Natural killer cell (primary cell): ENCODE measurements around the gene SELP. TPM values are rescaled to one million over a fixed set of nuclear protein-coding genes. Genes with fewer than 3 reads are reported as not detected.

Experiments
- ATAC-seq, 3 donors: fragments of 150-1000 bp in 2 of 3; fragments of 200-7000 bp in 1 of 3; cut with Tn5 transposase; 1 replicate in 1 of 3; 2 replicates in 2 of 3; pipeline ENCODE4 v1.10.0; 2021; ENCODE audit warnings: mild to moderate bottlenecking in 2 of 3, moderate library complexity in 2 of 3
- DNase-seq, 2 donors: peaks; one replicate each; pipeline versions ENCODE4 v3.0.0 to v3.0.0-alpha.2; 2013 to 2021; ENCODE audit warnings: mixed read lengths in 1 of 2
- H3K27ac ChIP-seq: one replicate; pipeline ENCODE4 v1.5.1; 2013; ENCODE audit warnings: mild to moderate bottlenecking, low read length
- H3K27me3 ChIP-seq: one replicate; pipeline ENCODE4 v1.6.1; 2013; ENCODE audit warnings: low read length; ENCODE audit not compliant: control insufficient read depth, insufficient read depth
- H3K36me3 ChIP-seq: one replicate; pipeline ENCODE4 v1.6.1; 2013; ENCODE audit warnings: low read length; ENCODE audit not compliant: control insufficient read depth, insufficient read depth
- H3K4me1 ChIP-seq: one replicate; pipeline ENCODE4 v1.6.1; 2013; ENCODE audit warnings: low read length; ENCODE audit not compliant: control insufficient read depth, insufficient read depth
- H3K4me3 ChIP-seq: one replicate; pipeline ENCODE4 v1.5.1; 2013; ENCODE audit warnings: low read length
- H3K9me3 ChIP-seq: one replicate; pipeline ENCODE4 v1.6.1; 2013; ENCODE audit warnings: low read length; ENCODE audit not compliant: control insufficient read depth, insufficient read depth
- H3K27ac Mint-ChIP-seq, 2 donors: one replicate each; pipeline ENCODE4 v1.8.0; 2022; ENCODE audit warnings: mild to moderate bottlenecking in 2 of 2, mixed read lengths in 2 of 2, moderate library complexity in 1 of 2
- H3K27me3 Mint-ChIP-seq, 2 donors: one replicate each; pipeline ENCODE4 v1.8.0; 2022; ENCODE audit warnings: low read depth in 2 of 2, mixed read lengths in 2 of 2
- H3K36me3 Mint-ChIP-seq: one replicate; pipeline ENCODE4 v1.8.0; 2022; ENCODE audit warnings: mixed read lengths
- H3K4me1 Mint-ChIP-seq, 2 donors: one replicate each; pipeline ENCODE4 v1.8.0; 2022; ENCODE audit warnings: mixed read lengths in 2 of 2
- H3K4me3 Mint-ChIP-seq: one replicate; pipeline ENCODE4 v1.8.0; 2022; ENCODE audit warnings: mild to moderate bottlenecking, moderate library complexity, mixed read lengths
- H3K9me3 Mint-ChIP-seq, 2 donors: one replicate each; pipeline ENCODE4 v1.8.0; 2022; ENCODE audit warnings: mixed read lengths in 2 of 2
- WGBS: methylation state at CpG from one replicate; pipeline ENCODE4 v1.1.7; 2013; ENCODE audit warnings: missing lambda C conversion rate; ENCODE audit not compliant: insufficient coverage; 5-methylcytosine and 5-hydroxymethylcytosine counted together
- intact Hi-C: fragments of 100-400 bp; cut with micrococcal nuclease; formaldehyde crosslinking; loops from one replicate; pipeline ENCODE4 v1.14.2; 2022
- total RNA-seq, 4 donors: library from RNA; stranded (reverse); fragments of 120-200 nt in 1 of 4; gene quantifications; one replicate each; pipeline versions ENCODE4 v1.2.3 to v1.2.4, GENCODE V29; 2013 to 2022
- TF ChIP-seq, protein P1 (sequence below): fragments of 200-600 bp; IDR thresholded peaks from one replicate; pipeline ENCODE4 v1.8.0; 2022; ENCODE audit warnings: antibody characterized with exemption

The SELP gene
- total RNA-seq, 3 donors from 2014 or later (not counting 1 experiment from before 2014, with no cell fraction given) = 1.5 to 5.4 (median 2.5) TPM

GRCh38 chr1:169634145-169634544, 4.2 kb upstream of the SELP start:
- Histone ChIP-seq H3K27ac (no peak overlapping the region), H3K4me3 (no peak overlapping the region), H3K9me3 (peaks cover 15% of the 10 kb centered on the region), H3K4me1 (no peaks in the 10 kb centered on the region), H3K36me3 (no peaks in the 10 kb centered on the region), H3K27me3 (no peaks in the 10 kb centered on the region)
- TF ChIP-seq, protein P1, sequence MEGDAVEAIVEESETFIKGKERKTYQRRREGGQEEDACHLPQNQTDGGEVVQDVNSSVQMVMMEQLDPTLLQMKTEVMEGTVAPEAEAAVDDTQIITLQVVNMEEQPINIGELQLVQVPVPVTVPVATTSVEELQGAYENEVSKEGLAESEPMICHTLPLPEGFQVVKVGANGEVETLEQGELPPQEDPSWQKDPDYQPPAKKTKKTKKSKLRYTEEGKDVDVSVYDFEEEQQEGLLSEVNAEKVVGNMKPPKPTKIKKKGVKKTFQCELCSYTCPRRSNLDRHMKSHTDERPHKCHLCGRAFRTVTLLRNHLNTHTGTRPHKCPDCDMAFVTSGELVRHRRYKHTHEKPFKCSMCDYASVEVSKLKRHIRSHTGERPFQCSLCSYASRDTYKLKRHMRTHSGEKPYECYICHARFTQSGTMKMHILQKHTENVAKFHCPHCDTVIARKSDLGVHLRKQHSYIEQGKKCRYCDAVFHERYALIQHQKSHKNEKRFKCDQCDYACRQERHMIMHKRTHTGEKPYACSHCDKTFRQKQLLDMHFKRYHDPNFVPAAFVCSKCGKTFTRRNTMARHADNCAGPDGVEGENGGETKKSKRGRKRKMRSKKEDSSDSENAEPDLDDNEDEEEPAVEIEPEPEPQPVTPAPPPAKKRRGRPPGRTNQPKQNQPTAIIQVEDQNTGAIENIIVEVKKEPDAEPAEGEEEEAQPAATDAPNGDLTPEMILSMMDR = no peak
- ATAC-seq = no peak
- H3K27ac Mint-ChIP-seq = no peak overlapping the region
- DNase-seq = no peak
- no peak overlapping the region for H3K4me3 Mint-ChIP-seq
- intact Hi-C loops = no loop called here
- H3K9me3 Mint-ChIP-seq = peaks cover 6 to 9% of the 10 kb centered on the region in 2 donors
- H3K27me3 Mint-ChIP-seq = no peaks in the 10 kb centered on the region
- WGBS = 100% methylated on average over 1 of the region's 1 CpG
- peaks cover 26% of the 10 kb centered on the region for H3K36me3 Mint-ChIP-seq
- peaks cover 0 to 6% of the 10 kb centered on the region in 2 donors for H3K4me1 Mint-ChIP-seq

- peaks cover 6 to 9% of the 10 kb centered on the region in 2 donors for H3K9me3 Mint-ChIP-seq
- Histone ChIP-seq H3K4me3 (no peak overlapping the region), H3K36me3 (no peaks in the 10 kb centered on the region), H3K4me1 (peaks cover 2% of the 10 kb centered on the region), H3K9me3 (peaks cover 15% of the 10 kb centered on the region), H3K27me3 (no peaks in the 10 kb centered on the region), H3K27ac (no peak overlapping the region)
- TF ChIP-seq, protein P1 = no peak
- H3K4me3 Mint-ChIP-seq = no peak overlapping the region
- no peak overlapping the region for H3K27ac Mint-ChIP-seq
- no peak for DNase-seq
- intact Hi-C loops = no loop called here
- peaks cover 6 to 9% of the 10 kb centered on the region in 2 donors for H3K4me1 Mint-ChIP-seq
- no peaks in the 10 kb centered on the region for H3K27me3 Mint-ChIP-seq
- ATAC-seq = no peak
- peaks cover 16% of the 10 kb centered on the region for H3K36me3 Mint-ChIP-seq
- 89% methylated on average over 3 of the region's 3 CpGs for WGBS
Observed at GRCh38 chr1:169631249-169631648, 1.3 kb upstream of the SELP start.

DNA sequence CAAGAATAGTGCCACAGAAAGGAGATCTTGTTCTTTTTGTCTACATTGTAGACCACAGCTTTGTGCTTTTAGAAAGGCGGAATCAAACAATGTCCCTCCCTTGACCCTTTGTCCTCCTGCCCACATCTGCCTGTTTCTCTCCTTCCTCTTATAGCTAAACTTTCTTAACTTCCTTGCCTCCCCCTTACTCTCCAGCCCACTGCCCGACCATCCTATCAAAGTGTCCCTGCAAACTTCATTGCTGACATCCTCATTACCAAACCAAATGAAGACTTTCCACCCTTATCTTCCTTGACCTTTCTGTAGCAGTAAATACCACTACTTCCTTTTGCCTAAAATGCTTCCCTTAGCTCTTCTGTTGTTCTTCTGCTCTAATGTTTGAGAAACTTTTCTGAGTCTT, 5.0 kb downstream of the SELP start:
- peaks cover 11% of the 10 kb centered on the region for H3K4me1 ChIP-seq
- intact Hi-C loops = no loop called here
- Mint-ChIP-seq H3K4me3 (no peak overlapping the region), H3K36me3 (no peaks in the 10 kb centered on the region), H3K27ac (no peak overlapping the region), H3K4me1 (peaks cover 15 to 25% of the 10 kb centered on the region in 2 donors), H3K9me3 (no peaks in the 10 kb centered on the region), H3K27me3 (no peaks in the 10 kb centered on the region)
- DNase-seq (no peak), ATAC-seq (no peak)
- no peak overlapping the region for H3K27ac ChIP-seq
- H3K4me3 ChIP-seq = no peak overlapping the region
- WGBS = 47% methylated on average over 2 of the region's 2 CpGs
- H3K27me3 ChIP-seq = no peaks in the 10 kb centered on the region
- TF ChIP-seq, protein P1 = no peak
- H3K9me3 ChIP-seq = no peaks in the 10 kb centered on the region
- no peaks in the 10 kb centered on the region for H3K36me3 ChIP-seq

GRCh38 chr1:169624122-169624521, 5.8 kb downstream of the SELP start:
- Histone ChIP-seq H3K27ac (no peak overlapping the region), H3K9me3 (no peaks in the 10 kb centered on the region), H3K4me3 (no peak overlapping the region), H3K27me3 (no peaks in the 10 kb centered on the region), H3K4me1 (peaks cover 11% of the 10 kb centered on the region), H3K36me3 (no peaks in the 10 kb centered on the region)
- DNase-seq (no peak), ATAC-seq (no peak)
- no peak overlapping the region for H3K4me3 Mint-ChIP-seq
- H3K4me1 Mint-ChIP-seq = peaks cover 15 to 22% of the 10 kb centered on the region in 2 donors
- no peak overlapping the region for H3K27ac Mint-ChIP-seq
- TF ChIP-seq, protein P1 = no peak
- intact Hi-C loops = no loop called here
- no peaks in the 10 kb centered on the region for H3K36me3 Mint-ChIP-seq
- no peaks in the 10 kb centered on the region for H3K9me3 Mint-ChIP-seq
- no peaks in the 10 kb centered on the region for H3K27me3 Mint-ChIP-seq
